OCI-LY7 (cell line): ENCODE measurements around the gene CBFA2T2. TPM values are rescaled to one million over a fixed set of nuclear protein-coding genes. Genes with fewer than 3 reads are reported as not detected.

Source experiments
- BruUV-seq: library from RNA; stranded (reverse); fragments of 400-500 nt; replicated peaks from 2 replicates; lab custom pipeline; 2021; lab: Mats Ljungman, UMichigan
- CTCF ChIA-PET: fragments of 300-600 bp; sonication (Branson Sonifier 250); formaldehyde crosslinking; loops from one replicate; lab custom pipeline; 2022; ENCODE audit warnings: antibody characterized with exemption; ENCODE audit not compliant: unreplicated experiment; lab: Charles Lee
- POLR2A ChIA-PET: fragments of 300-600 bp; sonication (Branson Sonifier 250); formaldehyde crosslinking; loops from one replicate; lab custom pipeline; 2022; ENCODE audit warnings: antibody characterized with exemption; lab: Charles Lee
- DNase-seq: peaks from one replicate; pipeline ENCODE4 v3.0.0-alpha.2; 2015; ENCODE audit warnings: low spot score
- H2AFZ ChIP-seq: fragments of 200-600 bp; sonication (generic), shearing (Covaris generic); 2 replicates; pipeline ENCODE4 v1.6.1; 2014; ENCODE audit warnings: mild to moderate bottlenecking, antibody characterized with exemption, low read length, moderate library complexity
- H3K27ac ChIP-seq: fragments of 200-600 bp; sonication (generic); 2 replicates; pipeline ENCODE4 v1.5.1; 2014; ENCODE audit warnings: mixed run types, low read depth, mild to moderate bottlenecking, moderate library complexity, low read length, inconsistent platforms; ENCODE audit not compliant: poor library complexity, severe bottlenecking
- H3K36me3 ChIP-seq: fragments of 200-600 bp; sonication (generic); 2 replicates; pipeline ENCODE4 v1.6.1; 2014; ENCODE audit warnings: mild to moderate bottlenecking, antibody characterized with exemption, low read length, moderate library complexity, mixed read lengths; ENCODE audit not compliant: insufficient read depth
- H3K4me1 ChIP-seq: fragments of 200-600 bp; sonication (generic); 2 replicates; pipeline ENCODE4 v1.5.1; 2014; ENCODE audit warnings: mild to moderate bottlenecking, low read length; ENCODE audit not compliant: insufficient read depth, poor library complexity, severe bottlenecking
- H3K4me2 ChIP-seq: fragments of 200-600 bp; sonication (generic); 2 replicates; pipeline ENCODE4 v1.6.1; 2014; ENCODE audit warnings: mild to moderate bottlenecking, low read length
- H3K4me3 ChIP-seq: fragments of 200-600 bp; sonication (generic); 2 replicates; pipeline ENCODE4 v1.5.1; 2014; ENCODE audit warnings: mild to moderate bottlenecking, low read depth, low read length; ENCODE audit not compliant: poor library complexity, severe bottlenecking
- H3K79me2 ChIP-seq: fragments of 200-600 bp; sonication (generic); 2 replicates; pipeline ENCODE4 v1.6.1; 2016; ENCODE audit warnings: low read depth, mild to moderate bottlenecking, low read length, moderate library complexity, mixed read lengths; ENCODE audit not compliant: insufficient read depth
- H3K9me2 ChIP-seq: fragments of 200-600 bp; sonication (generic); 2 replicates; pipeline ENCODE4 v1.6.1; 2016; ENCODE audit warnings: mild to moderate bottlenecking, low read length, mixed read lengths; ENCODE audit not compliant: insufficient read depth
- H3K9me3 ChIP-seq: fragments of 200-600 bp; sonication (generic); 2 replicates; pipeline ENCODE4 v1.6.1; 2014; ENCODE audit warnings: mild to moderate bottlenecking, mixed run types, low read length, mixed read lengths
- H4K20me1 ChIP-seq: fragments of 200-600 bp; sonication (generic); 2 replicates; pipeline ENCODE4 v1.6.1; 2014; ENCODE audit warnings: mild to moderate bottlenecking, antibody characterized with exemption, low read length, moderate library complexity, mixed read lengths; ENCODE audit not compliant: insufficient read depth
- CTCF ChIP-seq: fragments of 200-600 bp; sonication (generic); conservative IDR thresholded peaks from 2 replicates; pipeline ENCODE4 v1.5.1; 2014; ENCODE audit warnings: mild to moderate bottlenecking, antibody characterized with exemption, low read length, moderate library complexity, mixed read lengths
- EZH2phosphoT487 ChIP-seq: fragments of 200-600 bp; sonication (generic); IDR thresholded peaks from 2 replicates; pipeline ENCODE4 v1.6.1; 2018; ENCODE audit warnings: low read depth, borderline replicate concordance, mild to moderate bottlenecking, mixed run types, antibody characterized with exemption, low read length, moderate library complexity, mixed read lengths
- intact Hi-C: fragments of 100-400 bp; cut with micrococcal nuclease; formaldehyde crosslinking; loops from one replicate; pipeline ENCODE4 v1.10.0; 2022; ENCODE audit not compliant: unreplicated experiment
- total RNA-seq, 2 experiments: library from RNA; depleted of rRNA in 1 of 2; stranded (reverse); fragments of >200 nt in 1 of 2; shearing (Covaris generic) in 1 of 2; gene quantifications; 2 replicates each; pipeline ENCODE4 v1.2.3, GENCODE V29; 2014 to 2022

Gene CBFA2T2
- total RNA-seq, 2 experiments from 2014 or later, result 20.7 to 32.9 TPM

GRCh38 chr20:33676652-33677645, 187.1 kb downstream of the CBFA2T2 start:
- peaks cover 69% of the 10 kb centered on the region for H3K36me3 ChIP-seq
- POLR2A ChIA-PET, result no interaction called here
- TF ChIP-seq EZH2phosphoT487 (no peak), CTCF (no peak)
- H2AFZ ChIP-seq, result no peak overlapping the region
- no peaks in the 10 kb centered on the region for H3K9me3 ChIP-seq
- CTCF ChIA-PET, result no interaction called here
- H3K9me2 ChIP-seq, result no peaks in the 10 kb centered on the region
- peaks cover 45% of the 10 kb centered on the region for H3K79me2 ChIP-seq
- no peak overlapping the region for H3K4me2 ChIP-seq
- peaks cover 14% of the 10 kb centered on the region; the same call in 1 of the 2 replicates for H4K20me1 ChIP-seq
- H3K27ac ChIP-seq, result peak overlapping the region; percentile 68
- no TSS peak for BruUV-seq
- H3K4me3 ChIP-seq, result no peak overlapping the region
- H3K4me1 ChIP-seq, result peaks cover 69% of the 10 kb centered on the region
- no peak for DNase-seq
- intact Hi-C loops, result no loop called here

- H3K9me3 ChIP-seq, result no peaks in the 10 kb centered on the region
- no peak overlapping the region for H3K4me3 ChIP-seq
- no peak for DNase-seq
- TF ChIP-seq CTCF (no peak), EZH2phosphoT487 (no peak)
- intact Hi-C loops, result no loop called here
- H3K27ac ChIP-seq, result peak overlapping the region; percentile 78
- ChIA-PET CTCF (no interaction called here), POLR2A (interaction anchor here (0.7 kb wide), 1 partner anchor 42 kb away, joined by 3 read pairs; the partner anchor contains the start of gene PXMP4)
- no TSS peak for BruUV-seq
- H4K20me1 ChIP-seq, result peaks cover 14% of the 10 kb centered on the region; the same call in 1 of the 2 replicates
- peaks cover 53% of the 10 kb centered on the region for H3K79me2 ChIP-seq
- H3K4me1 ChIP-seq, result peaks cover 69% of the 10 kb centered on the region
- no peak overlapping the region for H3K4me2 ChIP-seq
- H2AFZ ChIP-seq, result no peak overlapping the region
- peaks cover 79% of the 10 kb centered on the region for H3K36me3 ChIP-seq
- no peaks in the 10 kb centered on the region for H3K9me2 ChIP-seq
These were observed 188.3 kb downstream of the CBFA2T2 start for GRCh38 chr20:33677991-33678702.
